Activated CD8-positive, alpha-beta memory T cell treated with anti-CD3 and anti-CD28 coated beads for 24 hours (primary cell): ENCODE measurements around the gene TOX2.

Source experiments
- DNase-seq: peaks from one replicate; pipeline ENCODE4 v3.0.0-alpha.2; 2020

The TOX2 gene

DNA sequence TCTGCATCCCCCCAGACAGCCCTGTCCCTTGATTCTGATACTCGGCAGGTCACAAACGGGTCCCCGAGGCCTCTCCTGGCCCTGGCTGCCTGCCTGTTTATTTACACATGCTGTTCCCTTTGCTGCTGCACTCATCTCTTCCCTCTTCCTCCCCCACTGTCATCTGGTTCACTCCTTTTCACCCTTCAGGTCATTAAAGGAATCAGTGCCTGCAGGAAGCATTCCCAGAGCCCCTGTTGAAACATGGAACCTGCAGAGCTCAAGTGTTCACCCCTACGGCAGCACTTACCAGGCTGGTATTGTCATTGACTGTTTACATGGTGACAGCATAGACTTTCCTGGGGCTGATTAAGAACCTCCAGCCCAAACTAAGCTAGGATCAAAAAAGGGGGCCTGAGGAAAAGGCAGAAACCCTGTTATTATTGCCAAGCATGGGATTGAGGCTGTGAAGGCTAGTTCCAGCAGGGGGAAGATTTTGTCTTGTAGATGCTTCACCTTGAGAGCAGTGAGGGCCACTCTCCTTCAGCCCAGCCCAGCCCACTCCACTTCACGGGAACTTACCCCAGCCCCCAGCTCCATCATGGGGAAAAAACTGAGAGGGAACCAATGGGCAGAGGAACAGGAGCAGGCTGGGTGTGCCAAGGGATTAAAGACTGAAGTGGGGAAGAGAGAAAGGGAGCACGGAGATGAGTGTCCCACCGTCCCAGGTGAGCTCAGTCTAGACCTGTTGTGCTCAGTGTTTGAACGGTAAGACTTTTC is 199.1 kb downstream of the TOX2 start:
- DNase-seq: peak; percentile 42

DNA sequence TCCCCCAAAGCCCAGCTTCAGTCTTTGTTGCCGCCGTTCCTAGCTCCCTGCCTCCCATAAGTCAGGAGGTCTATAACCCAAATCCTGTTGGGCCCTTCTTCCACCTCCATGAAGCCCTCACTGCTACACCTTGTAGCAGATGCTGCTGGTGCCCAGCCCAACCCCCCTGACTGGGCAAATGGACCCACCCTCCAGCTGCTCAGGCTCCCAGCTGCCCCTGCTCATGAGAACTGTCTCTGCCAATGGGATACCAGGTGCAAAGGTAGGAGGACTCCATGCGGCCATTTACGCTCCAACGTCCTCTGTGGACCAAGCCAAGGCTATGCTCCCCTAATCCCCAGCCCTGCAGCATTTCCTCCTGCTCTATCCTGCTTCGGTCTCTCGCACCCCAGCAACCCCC is 200.5 kb downstream of the TOX2 start:
- DNase-seq: no peak

DNA sequence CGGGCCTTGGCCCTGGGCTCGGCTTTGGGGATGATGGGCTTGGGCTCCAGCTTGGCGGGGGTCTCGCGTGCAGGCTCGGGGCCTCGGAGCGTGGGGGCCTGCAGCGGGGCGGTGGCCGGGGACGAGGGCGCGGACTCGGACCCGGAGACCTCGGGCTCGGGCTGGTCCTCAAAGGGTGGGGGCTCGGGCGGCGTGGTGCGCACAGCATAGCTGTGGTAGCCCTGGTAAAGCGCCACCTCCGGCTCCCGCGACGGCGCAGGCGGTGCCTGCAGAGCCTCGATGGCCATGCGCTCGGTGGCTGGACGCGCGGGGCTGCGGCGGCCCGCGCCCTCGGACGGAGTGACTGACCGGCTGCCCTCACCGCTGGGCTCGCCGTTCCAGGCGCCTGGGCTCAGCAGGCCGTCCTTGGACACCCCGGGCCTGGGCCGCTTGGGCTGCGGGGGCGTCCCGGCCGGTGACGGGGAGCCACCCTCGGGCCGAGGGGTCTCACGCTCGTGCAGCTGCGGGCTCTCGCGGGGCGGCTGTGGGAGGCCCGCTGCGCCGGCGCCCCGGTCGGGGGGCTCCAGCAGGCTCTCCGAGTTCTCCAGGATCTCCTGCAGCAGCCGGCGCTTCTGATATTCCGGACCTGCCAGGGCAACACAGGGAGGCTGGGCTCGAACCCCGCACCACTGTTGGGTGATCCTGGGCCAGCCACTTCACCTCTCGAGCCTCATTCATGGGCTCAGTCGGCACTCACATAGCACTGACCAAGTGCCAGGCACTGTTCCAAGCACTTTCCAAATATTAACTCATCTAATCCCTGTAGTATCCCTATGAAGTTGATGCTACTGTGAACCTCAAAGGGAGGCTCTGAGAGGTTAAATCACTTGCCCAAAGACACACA is 201.4 kb downstream of the TOX2 start:
- peak; percentile 47 for DNase-seq

DNA sequence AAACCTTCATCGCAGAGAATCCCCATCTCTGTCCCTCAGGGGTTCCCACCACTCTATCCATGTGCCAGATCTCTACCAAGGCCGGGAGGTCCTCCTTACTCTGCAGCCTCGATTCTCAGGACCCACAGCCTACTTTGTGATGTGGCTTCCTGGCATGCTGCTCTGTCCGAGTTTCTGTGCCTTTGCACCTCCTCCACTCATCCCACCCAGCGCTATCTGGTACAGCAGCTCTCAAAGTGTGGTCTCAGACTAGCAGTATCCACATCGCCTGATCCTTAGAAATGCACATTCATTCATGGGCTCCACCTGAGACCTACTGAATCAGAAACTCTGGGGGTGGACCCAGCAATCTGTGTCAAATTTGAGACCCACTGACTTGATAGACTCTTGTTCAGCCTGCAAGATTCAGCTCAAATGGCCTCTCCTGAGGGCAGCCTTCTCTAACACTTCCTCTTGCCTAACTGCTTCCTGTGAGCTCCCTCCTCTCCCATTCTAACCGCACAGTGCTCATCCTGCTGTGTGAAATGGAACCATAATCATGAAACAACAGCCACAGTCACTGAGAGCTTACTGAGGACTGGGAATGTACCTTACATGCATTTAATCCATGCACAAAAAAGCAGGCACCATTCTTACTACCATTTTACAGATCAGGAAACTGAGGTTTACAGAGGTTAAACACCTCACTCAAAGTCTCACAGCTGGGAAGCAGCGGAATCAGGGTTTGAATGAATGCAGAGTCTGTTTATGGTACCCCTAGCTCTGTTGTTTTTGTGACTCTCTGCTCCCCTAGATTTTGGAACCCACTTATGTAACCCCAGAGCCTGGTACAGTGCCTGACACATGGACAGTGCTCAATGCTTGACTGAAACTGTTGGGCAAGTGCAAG is 202.9 kb downstream of the TOX2 start:
- no peak for DNase-seq

DNA sequence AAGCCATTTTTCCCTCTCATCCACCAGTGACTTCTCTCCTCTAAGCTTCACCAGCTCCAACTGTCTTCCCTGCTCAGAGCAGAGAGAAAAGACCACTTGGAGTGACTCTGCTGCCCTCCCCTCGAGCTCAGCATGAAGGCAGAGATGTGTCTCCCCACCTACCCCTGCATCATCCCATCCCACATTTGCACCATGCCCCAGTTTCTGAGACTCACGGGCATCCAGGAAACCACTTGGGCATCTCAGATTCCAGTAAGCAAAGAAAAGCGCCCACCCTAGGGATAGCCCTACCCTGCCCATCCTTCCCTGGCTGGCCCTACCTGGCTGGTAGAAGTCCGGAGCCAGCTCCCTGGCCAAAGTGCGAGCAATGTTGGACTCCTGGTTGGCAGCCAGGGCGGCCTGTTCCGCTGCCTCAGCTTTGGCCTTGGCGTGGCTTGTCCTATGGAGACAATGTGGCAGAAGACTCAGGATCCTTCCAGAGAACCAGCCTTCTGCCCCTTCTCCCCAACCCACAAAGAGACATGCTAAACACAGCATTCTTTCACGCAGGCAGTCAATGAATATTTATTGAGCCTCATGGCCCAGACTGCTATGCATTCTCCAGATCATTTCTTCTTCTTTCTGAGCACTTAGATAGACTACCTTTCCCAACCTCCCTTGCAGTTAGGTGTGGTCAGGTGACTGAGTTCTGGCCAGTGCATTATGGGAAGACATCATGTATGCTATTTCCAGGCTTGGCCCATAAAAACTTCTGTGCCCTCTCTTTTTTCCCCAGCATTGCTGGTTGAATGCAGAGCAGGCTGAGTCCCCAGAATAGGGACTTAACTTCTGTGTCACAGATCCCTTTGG is 203.8 kb downstream of the TOX2 start:
- DNase-seq: no peak
